Activated CD8-positive, alpha-beta T cell treated with anti-CD3 and anti-CD28 coated beads for 36 hours (primary cell): ENCODE results near the gene INHBB. TPM values are rescaled to one million over a fixed set of nuclear protein-coding genes. Genes with fewer than 3 reads are reported as not detected.

Experiments used
- ATAC-seq: fragments of 200-7000 bp; cut with Tn5 transposase; one replicate; pipeline ENCODE4 v1.10.0; 2021; ENCODE audit warnings: mild to moderate bottlenecking, moderate library complexity
- CTCF ChIA-PET: fragments of 350-600 bp; sonication (Branson Sonifier 250); formaldehyde crosslinking; loops from one replicate; lab custom pipeline; 2021; ENCODE audit warnings: antibody characterized with exemption; lab: Charles Lee
- POLR2A ChIA-PET: fragments of 350-600 bp; sonication (Branson Sonifier 250); formaldehyde crosslinking; loops from one replicate; lab custom pipeline; 2021; ENCODE audit warnings: antibody characterized with exemption; lab: Charles Lee
- DNase-seq: peaks from one replicate; pipeline ENCODE4 v3.0.0-alpha.2; 2020
- H3K27ac Mint-ChIP-seq: one replicate; pipeline ENCODE4 v1.8.0; 2021; ENCODE audit warnings: mild to moderate bottlenecking, mixed read lengths
- H3K27me3 Mint-ChIP-seq: one replicate; pipeline ENCODE4 v1.8.0; 2021; ENCODE audit warnings: mixed read lengths
- H3K36me3 Mint-ChIP-seq: one replicate; pipeline ENCODE4 v1.8.0; 2021; ENCODE audit warnings: low read depth, mixed read lengths
- H3K4me1 Mint-ChIP-seq: one replicate; pipeline ENCODE4 v1.8.0; 2021; ENCODE audit warnings: low read depth, mixed read lengths
- H3K4me3 Mint-ChIP-seq: one replicate; pipeline ENCODE4 v1.8.0; 2021; ENCODE audit warnings: mild to moderate bottlenecking, moderate library complexity, mixed read lengths
- H3K9me3 Mint-ChIP-seq: one replicate; pipeline ENCODE4 v1.8.0; 2021; ENCODE audit warnings: mixed read lengths
- CTCF ChIP-seq: fragments of 200-600 bp; IDR thresholded peaks from one replicate; pipeline ENCODE4 v1.8.0; 2022; ENCODE audit warnings: antibody characterized with exemption, mild to moderate bottlenecking
- intact Hi-C: fragments of 100-400 bp; cut with micrococcal nuclease; formaldehyde crosslinking; loops from one replicate; pipeline ENCODE4 v1.10.0; 2022
- total RNA-seq, 2 experiments: library from RNA; stranded (reverse); gene quantifications; one replicate each; pipeline ENCODE4 v1.2.3, GENCODE V29; 2021

Gene INHBB
- total RNA-seq, 2 experiments from 2014 or later: not detected

GRCh38 chr2:120366698-120367097 lies 20.8 kb downstream of the INHBB start:
- intact Hi-C loops: no loop called here
- Mint-ChIP-seq H3K9me3 (no peaks in the 10 kb centered on the region), H3K36me3 (no peaks in the 10 kb centered on the region), H3K4me3 (no peak overlapping the region), H3K4me1 (no peaks in the 10 kb centered on the region), H3K27me3 (no peaks in the 10 kb centered on the region), H3K27ac (no peak overlapping the region)
- no peak for TF ChIP-seq CTCF
- ChIA-PET CTCF (no interaction called here), POLR2A (no interaction called here)
- DNase-seq (no peak), ATAC-seq (no peak)

DNA sequence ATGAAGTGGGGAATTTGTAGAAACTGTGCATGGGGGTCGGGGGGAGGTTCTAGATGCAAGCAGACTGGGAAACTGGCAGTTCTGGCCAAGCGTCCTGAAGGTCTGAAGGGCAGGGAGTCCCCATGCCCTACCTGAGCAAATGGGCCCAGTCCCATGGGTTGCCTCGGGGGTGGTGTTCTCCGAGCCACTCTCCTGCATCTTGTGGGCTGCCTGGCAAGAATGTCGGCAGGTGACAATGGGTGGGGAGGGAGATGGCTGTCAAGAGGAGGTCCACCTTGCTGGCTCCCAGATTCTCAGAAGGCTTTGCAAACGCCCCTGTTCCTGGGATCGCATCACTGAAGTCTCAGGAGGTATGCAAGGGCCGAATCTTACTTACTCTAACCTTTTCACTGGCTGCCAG lies 21.3 kb downstream of the INHBB start:
- Mint-ChIP-seq H3K4me1 (no peaks in the 10 kb centered on the region), H3K27ac (no peak overlapping the region), H3K4me3 (no peak overlapping the region), H3K9me3 (no peaks in the 10 kb centered on the region), H3K36me3 (no peaks in the 10 kb centered on the region), H3K27me3 (no peaks in the 10 kb centered on the region)
- ATAC-seq (no peak), DNase-seq (no peak)
- TF ChIP-seq CTCF: no peak
- intact Hi-C loops: no loop called here
- ChIA-PET POLR2A (no interaction called here), CTCF (no interaction called here)

GRCh38 chr2:120367649-120368048 lies 21.7 kb downstream of the INHBB start:
- Mint-ChIP-seq H3K27ac (no peak overlapping the region), H3K4me1 (no peaks in the 10 kb centered on the region), H3K27me3 (no peaks in the 10 kb centered on the region), H3K36me3 (no peaks in the 10 kb centered on the region), H3K4me3 (no peak overlapping the region), H3K9me3 (no peaks in the 10 kb centered on the region)
- no peak for TF ChIP-seq CTCF
- ChIA-PET POLR2A (no interaction called here), CTCF (no interaction called here)
- DNase-seq: no peak
- no peak for ATAC-seq
- intact Hi-C loops: no loop called here

- H3K4me1 Mint-ChIP-seq: no peaks in the 10 kb centered on the region
These were observed 22.1 kb downstream of the INHBB start for GRCh38 chr2:120368086-120368485.

DNA sequence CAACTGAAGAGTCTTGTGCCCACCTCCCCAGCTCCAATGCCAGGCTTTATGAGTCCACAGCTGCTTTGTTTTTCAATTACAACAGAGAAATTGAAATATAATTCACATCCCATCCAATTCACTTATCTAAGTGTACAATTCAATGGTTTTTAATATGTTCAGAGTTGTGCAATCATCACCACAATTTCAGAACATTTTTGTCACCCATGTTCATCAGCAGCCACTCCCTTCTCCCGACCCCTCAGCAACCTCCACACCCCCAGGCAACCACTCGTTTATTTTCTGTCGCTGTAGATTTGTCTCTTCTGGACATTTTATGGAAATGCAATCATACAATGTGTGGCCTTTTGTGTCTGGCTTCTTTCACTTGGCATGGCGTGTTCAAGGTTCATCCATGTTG lies 23.3 kb downstream of the INHBB start:
- ATAC-seq (no peak), DNase-seq (no peak)
- no peak overlapping the region for H3K27ac Mint-ChIP-seq
- no peaks in the 10 kb centered on the region for H3K4me1 Mint-ChIP-seq
- intact Hi-C loops: no loop called here
- POLR2A ChIA-PET: no interaction called here
- no peaks in the 10 kb centered on the region for H3K36me3 Mint-ChIP-seq
- CTCF ChIA-PET: interaction anchor here (0.5 kb wide), 1 partner anchor 72 kb away, joined by 4 read pairs; no protein-coding TSS in a partner anchor
- no peaks in the 10 kb centered on the region for H3K27me3 Mint-ChIP-seq
- no peaks in the 10 kb centered on the region for H3K9me3 Mint-ChIP-seq
- no peak for TF ChIP-seq CTCF
- H3K4me3 Mint-ChIP-seq: no peak overlapping the region

More at GRCh38 chr2:120368086-120368485, 22.1 kb downstream of the INHBB start:
- intact Hi-C loops: no loop called here
- DNase-seq (no peak), ATAC-seq (no peak)
- no peak overlapping the region for H3K4me3 Mint-ChIP-seq
- no peaks in the 10 kb centered on the region for H3K27me3 Mint-ChIP-seq
- H3K36me3 Mint-ChIP-seq: no peaks in the 10 kb centered on the region
- no peak overlapping the region for H3K27ac Mint-ChIP-seq
- no peak for TF ChIP-seq CTCF
- ChIA-PET POLR2A (no interaction called here), CTCF (no interaction called here)
- H3K9me3 Mint-ChIP-seq: no peaks in the 10 kb centered on the region
